Spinal cord (tissue), 10 donors: ENCODE measurements around the gene INPP4B. TPM values are rescaled to one million over a fixed set of nuclear protein-coding genes. Genes with fewer than 3 reads are reported as not detected.
A peak's percentile ranks its signal among the peaks of the same experiment; 100 is the strongest.
"Not testable (repeated sequence)": the region's sequence is repeated elsewhere in the genome, so short reads cannot be mapped to it uniquely, and the experiment has no call there.

Experiments used
- DNase-seq, 6 donors: peaks; one replicate each; pipeline versions ENCODE4 v3.0.0 to v3.0.0-alpha.2; 2013 to 2015; ENCODE audit warnings: low spot score in 6 of 6, low read depth in 4 of 6
- H3K27ac ChIP-seq: one replicate; pipeline ENCODE4 v1.5.1; 2013; ENCODE audit warnings: low read depth, low read length, control low read depth
- H3K27me3 ChIP-seq: one replicate; pipeline ENCODE4 v1.6.1; 2013; ENCODE audit warnings: low read length; ENCODE audit not compliant: control insufficient read depth, insufficient read depth
- H3K36me3 ChIP-seq: one replicate; pipeline ENCODE4 v1.6.1; 2013; ENCODE audit warnings: low read length; ENCODE audit not compliant: control insufficient read depth, insufficient read depth
- H3K4me1 ChIP-seq: one replicate; pipeline ENCODE4 v1.6.1; 2013; ENCODE audit warnings: low read length; ENCODE audit not compliant: control insufficient read depth, insufficient read depth
- H3K4me3 ChIP-seq: one replicate; pipeline ENCODE4 v1.5.1; 2013; ENCODE audit warnings: low read depth, low read length, control low read depth
- H3K9me3 ChIP-seq: one replicate; pipeline ENCODE4 v1.6.1; 2013; ENCODE audit warnings: low read length; ENCODE audit not compliant: control insufficient read depth, insufficient read depth
- WGBS: methylation state at CpG from one replicate; pipeline ENCODE4 v1.1.5; 2013; ENCODE audit warnings: missing lambda C conversion rate; ENCODE audit not compliant: insufficient coverage; 5-methylcytosine and 5-hydroxymethylcytosine counted together
- polyA plus RNA-seq, 2 donors: library from polyadenylated mRNA; unstranded; fragments of 120-200 nt; gene quantifications; one replicate each; pipeline ENCODE4 v1.2.1, GENCODE V29; 2013; ENCODE audit not compliant: insufficient read length in 2 of 2
- total RNA-seq, 2 donors: library from RNA; depleted of rRNA in 1 of 2; stranded (reverse); fragments of 120-200 nt in 1 of 2; fragments of >200 nt in 1 of 2; gene quantifications; one replicate each; pipeline versions ENCODE4 v1.2.3 to v1.2.4, GENCODE V29; 2013 to 2014
- donor health status: healthy.

INPP4B gene
- total and polyA plus RNA-seq, 4 donors: 5.7 to 29.4 (median 14.5) TPM

DNA sequence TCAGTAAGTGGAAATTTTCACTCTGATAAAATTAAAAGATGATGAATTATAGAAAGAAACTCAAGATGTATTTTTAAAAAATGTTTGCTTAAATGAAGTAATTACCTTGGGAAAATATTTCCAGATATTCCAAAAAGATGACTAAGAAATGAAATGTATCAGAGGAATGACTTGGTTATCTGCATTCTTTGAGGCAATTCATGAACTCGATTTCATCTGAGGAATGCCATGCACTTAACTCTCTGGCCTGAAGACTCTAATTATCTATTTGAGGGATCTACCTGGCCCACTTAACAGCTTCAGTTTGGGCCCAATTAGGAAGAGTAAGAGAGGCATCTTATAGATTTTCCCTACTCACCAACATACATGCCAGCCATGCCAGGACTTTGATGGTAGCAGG lies 182.3 kb downstream of the INPP4B start:
- H3K4me1 ChIP-seq: no peaks in the 10 kb centered on the region

DNA sequence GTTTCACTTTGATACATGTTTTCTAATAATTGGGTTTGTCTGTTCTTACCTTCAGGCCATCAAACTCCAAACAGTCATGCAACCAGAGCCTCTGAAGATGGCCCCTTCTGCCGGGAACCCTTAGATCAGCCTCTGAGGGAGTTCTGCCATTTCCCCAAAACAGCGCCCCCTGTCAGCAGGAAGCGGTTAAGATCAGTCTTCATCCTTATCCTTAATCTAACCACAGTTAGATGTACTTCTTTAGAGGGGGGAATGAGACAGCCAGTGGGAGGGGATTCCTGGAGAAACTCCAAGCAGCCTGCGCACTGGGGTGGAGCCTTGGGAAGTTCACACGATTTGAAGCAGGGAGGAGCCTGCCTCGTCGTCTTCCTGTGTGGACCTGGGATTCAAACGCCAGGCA lies 185.4 kb downstream of the INPP4B start:
- no peaks in the 10 kb centered on the region for H3K36me3 ChIP-seq
- no CpG with 5 or more reads among the region's 8 CpGs for WGBS
- H3K27me3 ChIP-seq: no peaks in the 10 kb centered on the region
- H3K4me3 ChIP-seq: no peak overlapping the region
- H3K4me1 ChIP-seq: no peaks in the 10 kb centered on the region
- no peak for DNase-seq
- peaks cover 15% of the 10 kb centered on the region for H3K9me3 ChIP-seq
- no peak overlapping the region for H3K27ac ChIP-seq

More for the DNA sequence above, 182.3 kb downstream of the INPP4B start:
- DNase-seq: no peak
- peaks cover 2% of the 10 kb centered on the region for H3K9me3 ChIP-seq
- no peak overlapping the region for H3K4me3 ChIP-seq
- H3K27me3 ChIP-seq: no peaks in the 10 kb centered on the region
- no CpG with 5 or more reads among the region's 1 CpG for WGBS
- no peak overlapping the region for H3K27ac ChIP-seq
- no peaks in the 10 kb centered on the region for H3K36me3 ChIP-seq

DNA sequence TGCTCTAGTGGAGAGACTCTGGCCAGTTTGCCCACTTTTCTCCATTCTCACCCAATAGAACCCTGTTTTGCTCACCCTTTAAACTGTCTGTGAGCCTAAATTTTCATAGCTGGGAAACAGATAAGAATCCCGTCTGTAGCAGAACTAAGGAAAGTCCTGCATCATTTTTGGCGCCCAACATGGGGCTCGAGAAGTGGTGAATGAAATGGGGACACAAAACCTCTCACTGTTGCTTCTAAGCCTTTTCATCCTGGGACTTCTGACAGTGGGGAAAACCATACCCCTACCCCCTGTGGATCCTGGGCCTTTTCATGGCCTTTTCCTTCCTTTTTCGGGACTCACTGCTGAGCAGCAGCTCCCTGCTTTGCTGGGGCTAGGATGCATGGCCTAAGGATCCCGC lies 189.9 kb downstream of the INPP4B start:
- H3K27ac ChIP-seq: no peak overlapping the region
- 86% methylated on average over 5 of the region's 5 CpGs for WGBS
- no peaks in the 10 kb centered on the region for H3K4me1 ChIP-seq
- H3K9me3 ChIP-seq: peaks cover 24% of the 10 kb centered on the region
- H3K27me3 ChIP-seq: no peaks in the 10 kb centered on the region
- H3K36me3 ChIP-seq: no peaks in the 10 kb centered on the region
- H3K4me3 ChIP-seq: no peak overlapping the region
- peak in 2 of 6 donors; percentile 7 to 35 for DNase-seq

DNA sequence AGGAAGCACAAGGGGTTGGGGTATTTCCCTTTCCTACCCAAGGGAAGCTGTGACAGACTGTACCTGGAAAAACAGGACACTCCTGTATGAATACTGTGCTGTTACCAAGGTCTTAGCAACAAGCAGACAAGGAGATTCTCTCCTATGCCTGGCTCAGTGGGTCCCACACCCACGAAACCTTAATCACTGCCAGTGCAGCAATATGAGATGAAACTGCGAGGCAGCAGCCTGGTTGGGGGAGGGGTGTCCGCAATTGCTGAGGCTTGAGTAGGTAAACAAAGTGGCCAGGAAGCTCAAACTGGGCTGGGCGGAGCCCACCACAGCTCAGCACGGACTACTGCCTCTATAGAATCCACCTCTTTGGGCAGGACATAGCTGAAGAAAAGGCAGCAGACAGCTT lies 197.7 kb downstream of the INPP4B start:
- no peak overlapping the region for H3K27ac ChIP-seq
- 85% methylated on average over 5 of the region's 5 CpGs for whole genome bisulfite sequencing
- no peaks in the 10 kb centered on the region for H3K27me3 ChIP-seq
- no peaks in the 10 kb centered on the region for H3K36me3 ChIP-seq
- DNase-seq: no peak
- H3K4me3 ChIP-seq: no peak overlapping the region
- H3K4me1 ChIP-seq: no peaks in the 10 kb centered on the region
- peaks cover 4% of the 10 kb centered on the region for H3K9me3 ChIP-seq

DNA sequence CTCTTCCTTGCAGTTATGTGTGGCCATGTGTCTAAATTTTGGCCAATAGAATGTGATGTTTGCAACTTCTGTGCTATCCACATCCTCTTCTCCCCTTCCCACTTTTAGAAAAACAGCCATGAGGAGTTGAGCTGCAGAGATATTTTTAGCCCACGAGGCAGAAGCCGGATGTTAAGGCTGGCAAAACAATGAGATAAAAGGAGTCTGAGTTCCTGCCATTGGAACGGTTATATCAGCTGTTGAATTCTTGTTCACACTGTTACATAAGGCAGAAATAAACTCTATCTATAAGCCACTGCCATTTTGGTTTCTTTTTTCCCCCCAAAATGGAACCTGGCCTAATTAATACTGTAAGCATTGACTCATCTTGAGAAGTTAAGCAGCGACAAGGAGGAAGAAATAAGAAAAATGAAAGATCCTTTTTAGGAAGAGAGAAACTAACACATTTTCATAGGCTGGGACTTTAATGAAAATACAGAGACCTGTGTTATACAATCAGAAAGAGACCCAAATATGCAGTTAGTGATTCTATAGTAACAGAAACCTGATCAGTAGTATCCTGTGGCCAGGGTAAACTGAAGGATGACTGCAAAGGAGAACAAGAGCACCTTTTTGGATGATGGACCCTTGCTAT lies 200.5 kb downstream of the INPP4B start:
- no CpG with 5 or more reads among the region's 4 CpGs for WGBS
- Histone ChIP-seq H3K4me3 (no peak overlapping the region), H3K4me1 (no peaks in the 10 kb centered on the region), H3K27ac (no peak overlapping the region), H3K27me3 (no peaks in the 10 kb centered on the region), H3K36me3 (no peaks in the 10 kb centered on the region), H3K9me3 (peaks cover 4% of the 10 kb centered on the region)
- DNase-seq: peak in 1 of 6 donors; percentile 71

DNA sequence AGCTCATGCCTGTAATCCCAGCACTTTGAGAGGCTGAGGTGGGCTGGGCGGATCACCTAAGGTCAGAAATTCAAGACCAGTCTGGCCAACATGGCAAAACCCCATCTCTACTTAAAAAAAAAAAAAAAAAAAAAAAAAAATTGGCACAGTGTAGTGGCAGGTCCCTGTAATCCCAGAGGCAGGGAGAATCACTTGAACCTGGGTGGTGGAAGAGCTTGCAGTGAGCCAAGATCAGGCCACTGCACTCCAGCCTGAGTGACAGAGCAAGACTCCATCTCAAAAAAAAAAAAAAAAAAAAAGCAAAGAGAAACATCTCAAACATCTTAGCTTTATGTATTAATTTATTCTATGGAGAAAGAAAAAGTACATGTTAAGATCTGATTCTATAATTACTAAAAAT lies 201.5 kb downstream of the INPP4B start:
- not testable (repeated sequence) for H3K36me3 ChIP-seq, H3K4me1 ChIP-seq, H3K9me3 ChIP-seq, H3K27me3 ChIP-seq, H3K27ac ChIP-seq, DNase-seq, H3K4me3 ChIP-seq
- WGBS: no CpG with 5 or more reads among the region's 1 CpG

DNA sequence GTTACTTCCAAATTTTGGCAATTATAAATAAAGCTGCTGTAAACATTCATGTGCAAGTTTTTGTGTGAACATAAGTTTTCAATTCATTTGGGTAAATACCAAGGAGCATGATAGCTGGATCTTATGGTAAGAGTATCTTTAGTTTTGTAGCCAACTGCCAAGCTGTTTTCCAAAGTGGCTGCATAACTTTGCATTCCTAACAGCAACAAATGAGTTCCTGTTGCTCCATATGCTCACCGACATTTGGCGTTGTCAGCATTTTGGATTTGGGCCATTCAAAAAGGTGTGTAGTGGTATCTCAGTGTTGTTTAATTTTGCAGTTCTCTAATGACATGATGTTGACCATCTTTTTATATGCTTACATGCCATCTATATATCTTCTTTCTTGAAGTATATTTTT lies 208.5 kb downstream of the INPP4B start:
- H3K27me3 ChIP-seq: no peaks in the 10 kb centered on the region
- no CpG with 5 or more reads among the region's 2 CpGs for WGBS

DNA sequence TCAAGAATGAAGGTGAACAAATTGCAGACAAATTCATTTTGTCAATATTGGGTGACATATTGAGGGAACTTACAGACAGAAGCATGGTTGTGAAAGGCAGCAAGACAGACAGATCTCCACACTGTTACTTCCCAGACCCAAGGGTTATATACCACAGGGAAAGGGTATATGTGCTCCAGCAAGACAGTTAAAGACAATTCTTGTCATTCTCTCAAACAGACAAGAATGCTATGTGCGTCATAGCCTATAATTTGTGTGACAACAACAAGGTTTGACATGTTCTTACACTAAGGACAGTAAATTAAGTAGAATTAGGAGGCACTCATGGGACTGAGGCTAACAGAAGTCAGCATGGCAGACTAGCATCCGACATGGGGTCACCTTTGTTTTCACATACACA lies 214.3 kb downstream of the INPP4B start:
- H3K27ac ChIP-seq: no peak overlapping the region
- H3K4me3 ChIP-seq: no peak overlapping the region
- WGBS: no CpG with 5 or more reads among the region's 2 CpGs

More for the DNA sequence above, 208.5 kb downstream of the INPP4B start:
- H3K27ac ChIP-seq: no peak overlapping the region
- no peaks in the 10 kb centered on the region for H3K9me3 ChIP-seq
- H3K36me3 ChIP-seq: no peaks in the 10 kb centered on the region
- H3K4me1 ChIP-seq: no peaks in the 10 kb centered on the region
- DNase-seq: peak in 1 of 6 donors; percentile 86
- H3K4me3 ChIP-seq: no peak overlapping the region

DNA sequence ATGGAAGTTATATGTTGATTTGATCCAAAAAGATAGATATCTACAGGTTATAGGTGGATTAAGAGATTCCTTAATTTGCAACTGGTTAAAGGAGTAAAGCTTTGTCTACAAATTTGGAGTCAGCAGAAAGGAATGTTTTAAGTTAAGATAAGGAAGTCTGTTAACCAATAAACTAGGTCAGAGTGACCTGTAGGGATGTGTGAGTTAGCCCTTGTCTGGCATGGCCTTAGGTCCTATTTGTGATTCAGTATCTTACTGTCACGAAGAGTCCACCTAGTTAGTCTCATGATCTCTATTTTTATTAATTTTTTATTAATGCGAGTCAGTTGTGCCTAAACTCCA lies 230.8 kb downstream of the INPP4B start:
- no peak for DNase-seq
- Histone ChIP-seq H3K4me1 (no peaks in the 10 kb centered on the region), H3K27me3 (no peaks in the 10 kb centered on the region), H3K4me3 (no peak overlapping the region), H3K27ac (no peak overlapping the region), H3K9me3 (peaks cover 5% of the 10 kb centered on the region), H3K36me3 (no peaks in the 10 kb centered on the region)
- no CpG with 5 or more reads among the region's 2 CpGs for WGBS

More for the DNA sequence above, 214.3 kb downstream of the INPP4B start:
- DNase-seq: no peak
- no peaks in the 10 kb centered on the region for H3K4me1 ChIP-seq
- H3K36me3 ChIP-seq: no peaks in the 10 kb centered on the region
- H3K9me3 ChIP-seq: no peaks in the 10 kb centered on the region
- H3K27me3 ChIP-seq: no peaks in the 10 kb centered on the region

DNA sequence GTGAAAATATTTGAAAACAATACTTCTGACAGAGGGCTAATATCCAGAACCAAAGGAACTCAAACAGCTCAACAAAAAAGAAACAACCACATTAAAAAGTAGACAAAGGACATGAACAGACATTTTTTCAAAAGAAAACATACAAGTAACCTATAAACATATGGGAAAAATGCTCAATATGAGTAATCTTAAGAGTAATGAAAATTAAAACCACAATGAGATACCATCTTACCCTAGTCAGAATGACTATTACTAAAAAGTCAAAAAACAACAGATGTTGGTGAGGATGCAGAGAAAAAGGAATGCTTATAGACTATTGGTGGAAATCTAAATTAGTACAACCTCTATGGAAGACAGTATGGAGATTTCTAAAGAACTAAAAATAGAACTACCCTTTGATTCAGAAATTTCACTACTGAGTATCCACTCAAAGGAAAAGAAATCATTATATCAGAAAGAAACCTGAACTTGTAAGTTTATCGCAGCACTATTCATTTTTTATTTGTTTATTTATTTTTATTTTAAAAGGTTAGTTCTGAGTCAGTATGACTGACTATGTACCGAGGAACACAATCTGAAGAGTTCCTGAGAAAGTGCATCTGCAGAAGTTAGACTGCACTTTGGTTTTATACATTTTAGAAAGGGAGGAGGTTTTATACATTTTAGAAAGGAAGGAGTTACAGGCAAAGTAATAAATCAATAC lies 231.3 kb downstream of the INPP4B start:
- no peaks in the 10 kb centered on the region for H3K27me3 ChIP-seq
- H3K36me3 ChIP-seq: no peaks in the 10 kb centered on the region
- H3K4me1 ChIP-seq: no peaks in the 10 kb centered on the region
- H3K4me3 ChIP-seq: no peak overlapping the region
- H3K27ac ChIP-seq: no peak overlapping the region
- WGBS: 86% methylated on average over 1 of the region's 2 CpGs
- peaks cover 2% of the 10 kb centered on the region for H3K9me3 ChIP-seq
- DNase-seq: no peak
